Stimulated activated CD8-positive, alpha-beta memory T cell treated with anti-CD3 and anti-CD28 coated beads, Interleukin-2, amount 100 ng/mL, for 1 hour (primary cell): ENCODE data around the gene C5orf58.

ENCODE experiments used
- DNase-seq, 2 donors: peaks; one replicate each; pipeline ENCODE4 v3.0.0-alpha.2; 2020; ENCODE audit warnings: low read depth in 2 of 2

Gene C5orf58, protein sequence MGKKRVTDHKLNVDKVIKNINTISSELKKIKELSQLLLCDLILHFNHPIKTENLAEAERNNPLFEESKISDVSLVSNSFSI

DNA sequence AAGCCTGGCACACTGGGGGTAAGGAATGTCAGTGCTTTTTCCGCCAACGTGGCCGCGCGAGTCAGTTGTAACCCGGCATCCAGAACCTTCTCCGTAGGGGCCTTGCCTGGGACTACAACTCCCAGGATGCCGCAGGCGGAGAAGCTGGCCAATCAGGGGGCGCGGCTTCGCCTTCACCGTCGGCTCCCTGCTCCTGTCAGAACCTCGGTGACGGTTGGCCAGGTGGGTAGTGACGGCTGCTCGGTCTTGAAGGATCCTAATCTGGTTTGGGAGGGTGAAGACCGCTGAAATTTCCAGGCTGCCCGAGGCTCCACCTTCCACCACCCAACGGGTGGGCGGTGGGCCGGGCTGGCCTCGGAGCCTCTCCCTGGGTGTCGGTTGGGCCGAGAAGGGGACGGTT, at the start of gene C5orf58:
C5orf58 (plus strand) TSS at position 200 of the 400 bp plus-strand sequence. CDS start 1,992 bp downstream, outside the sequence.
- DNase-seq: no peak

DNA sequence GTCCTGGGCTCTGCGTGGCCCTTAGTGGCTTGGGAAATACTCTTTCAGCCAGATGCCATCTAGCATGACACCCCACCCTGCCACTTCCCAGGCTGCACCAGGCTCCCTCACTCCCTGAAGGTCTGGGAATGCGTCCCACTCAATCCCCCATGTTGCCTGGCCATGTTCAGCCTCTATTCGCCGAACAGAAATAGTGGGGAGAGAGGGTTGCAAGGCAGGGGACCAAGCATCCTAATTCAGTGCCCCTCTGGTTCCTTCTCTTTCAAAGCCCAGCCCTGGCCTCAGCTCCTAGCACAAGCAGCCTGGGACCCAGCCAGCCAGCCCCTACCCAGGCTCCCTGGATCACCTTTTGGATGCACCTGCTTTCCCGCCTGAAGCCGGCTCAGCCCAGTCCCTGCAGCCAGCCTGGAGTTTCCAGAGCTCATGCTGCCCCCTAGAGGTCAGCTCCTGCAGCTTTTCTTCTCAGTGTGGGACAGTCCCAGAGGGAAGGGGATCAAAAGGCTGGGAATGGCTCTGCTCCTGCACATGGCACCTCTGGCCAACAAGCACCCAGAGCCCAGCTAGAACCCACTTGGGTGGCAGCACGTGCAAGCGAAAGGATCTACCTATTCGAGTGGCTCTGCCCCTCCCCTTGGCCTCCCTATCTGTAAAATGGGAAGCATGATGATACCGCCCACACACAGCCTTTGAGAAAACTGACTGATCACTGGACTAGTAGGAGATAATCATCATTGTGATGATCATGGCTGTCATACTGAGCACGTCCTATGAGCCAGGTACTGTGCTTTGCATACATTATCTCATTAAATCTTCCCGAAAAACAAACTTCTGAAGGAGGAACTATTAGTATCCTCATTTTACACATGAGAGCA, 48.7 kb upstream of the C5orf58 start:
- peak in 1 of 2 donors; percentile 1 for DNase-seq

DNA sequence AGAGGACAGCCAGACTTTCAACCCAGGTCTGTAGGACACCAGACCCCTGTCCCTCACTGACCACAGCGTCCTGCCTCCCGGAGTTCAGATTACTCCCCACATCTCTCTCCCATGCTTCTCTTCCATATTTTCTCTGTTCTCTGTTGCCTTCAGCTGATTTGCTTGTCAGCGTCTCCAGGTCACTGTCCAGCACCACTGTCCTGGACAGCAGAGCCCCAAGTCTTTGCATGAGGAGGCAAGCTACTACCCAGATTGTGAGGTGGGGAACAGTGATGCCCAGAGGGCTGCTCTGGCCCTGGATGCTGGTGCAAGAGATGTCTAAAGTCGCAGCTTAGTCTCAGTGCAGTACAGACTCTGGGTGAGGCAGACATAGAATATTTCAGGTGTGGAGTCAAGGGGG, 48.0 kb upstream of the C5orf58 start:
- no peak for DNase-seq

DNA sequence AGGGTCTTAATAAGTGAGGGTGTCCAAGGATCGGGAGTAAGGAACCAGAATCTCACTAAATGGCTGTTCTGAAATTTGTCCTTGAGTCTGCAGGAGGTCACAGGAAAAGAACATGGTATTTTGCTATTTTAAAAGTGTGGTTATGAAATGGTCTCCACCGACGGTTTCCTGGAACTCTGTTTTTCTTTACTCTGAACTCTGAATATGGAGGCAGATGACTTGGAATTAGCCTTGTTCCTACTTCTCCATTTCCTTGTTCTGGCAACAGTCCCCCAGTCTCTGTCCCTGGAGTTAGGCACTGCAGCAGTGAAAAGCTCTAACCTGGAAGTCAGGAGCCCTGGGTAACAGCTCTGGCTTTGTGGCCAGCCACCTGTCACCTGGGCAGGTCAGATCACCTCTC, 46.6 kb upstream of the C5orf58 start:
- DNase-seq: no peak

DNA sequence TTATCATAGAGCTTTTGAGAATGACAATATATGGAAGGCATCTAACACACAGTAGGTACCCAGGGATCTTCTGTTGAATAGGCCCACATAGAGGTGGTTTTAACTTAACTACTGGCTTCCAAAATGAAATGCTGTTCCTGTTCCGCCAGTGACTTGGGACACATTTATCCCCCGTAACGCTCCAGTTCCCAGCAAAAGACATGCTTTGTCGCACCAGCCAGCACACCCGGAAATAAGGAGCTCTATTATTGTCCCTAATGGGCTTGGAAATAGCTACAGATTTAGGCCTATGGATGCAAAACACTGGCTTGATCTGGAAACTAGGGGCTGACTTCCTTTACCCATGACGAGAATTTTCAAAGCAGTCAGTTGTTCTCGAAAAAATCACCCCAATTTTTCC, 45.9 kb upstream of the C5orf58 start:
- no peak for DNase-seq

DNA sequence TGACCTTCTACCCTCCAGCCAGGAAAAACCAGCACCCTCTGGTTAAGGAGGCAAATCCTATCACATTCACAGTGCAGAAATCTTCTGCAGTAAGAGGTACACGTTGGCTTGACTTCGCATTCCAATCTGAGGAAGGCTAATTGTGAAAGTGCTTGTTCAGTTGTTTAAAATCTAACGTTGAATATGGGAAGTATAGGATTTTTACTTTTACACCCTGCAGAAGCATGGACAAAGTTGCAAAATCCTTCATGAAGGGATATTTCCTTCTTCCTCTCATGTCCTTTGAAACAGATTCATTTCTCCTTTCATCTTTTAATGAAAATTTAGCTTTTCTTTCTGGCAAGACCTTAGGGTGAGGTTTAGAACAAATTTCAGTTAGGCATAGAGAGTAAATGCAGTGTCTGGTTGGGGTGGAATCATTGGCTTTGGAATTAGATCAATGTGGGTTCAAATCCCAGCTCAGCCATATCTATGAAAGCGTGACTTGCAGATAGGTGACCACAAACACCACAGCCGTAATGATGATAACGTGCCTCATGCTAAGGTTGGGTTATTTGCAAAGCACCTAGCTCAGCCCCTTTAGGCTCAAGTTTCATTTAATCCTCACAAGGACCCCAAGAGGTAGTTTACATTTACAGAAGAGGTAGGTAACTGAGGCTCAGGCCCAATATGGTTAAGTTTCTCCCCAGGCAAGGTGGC, 42.2 kb upstream of the C5orf58 start:
- DNase-seq: no peak

DNA sequence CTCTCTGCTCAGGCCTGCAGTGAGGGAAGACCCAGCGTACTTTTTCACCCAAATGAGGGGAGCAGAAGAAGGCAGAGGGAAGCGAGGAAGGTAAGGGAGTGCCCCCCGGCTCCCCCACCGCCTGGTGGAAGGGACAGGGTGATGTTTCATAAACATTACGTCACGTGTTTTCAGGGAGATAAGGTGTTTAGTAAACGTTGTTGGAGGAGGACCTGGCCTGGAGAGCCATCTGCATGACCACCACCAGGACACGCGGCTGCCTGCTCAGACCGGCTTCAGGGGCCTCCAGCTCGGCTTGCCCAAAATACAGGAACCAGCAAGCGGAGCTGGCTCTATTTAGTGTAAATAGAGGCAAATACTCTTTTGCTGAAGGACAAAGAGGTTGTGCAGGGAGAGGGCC, 40.0 kb upstream of the C5orf58 start:
- no peak for DNase-seq

DNA sequence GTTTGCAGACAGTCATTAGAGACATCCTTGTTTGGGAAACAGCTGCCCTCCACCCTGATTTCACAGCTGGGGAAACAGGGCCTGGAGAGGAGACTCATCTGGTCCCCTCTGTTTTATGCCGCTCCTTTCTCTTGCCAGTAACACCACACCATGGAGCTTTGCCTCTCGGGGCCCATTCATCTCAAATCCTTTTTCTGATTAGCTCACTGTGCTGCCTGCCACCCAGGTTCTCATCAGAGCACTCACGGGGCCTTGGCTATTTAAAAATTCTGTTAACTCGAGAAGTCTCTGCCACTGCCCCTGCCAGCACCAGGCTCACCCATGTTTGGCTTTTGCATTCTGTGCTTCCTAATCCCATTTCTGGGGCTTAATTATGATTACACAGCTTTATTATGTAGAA, 36.8 kb upstream of the C5orf58 start:
- DNase-seq: no peak

DNA sequence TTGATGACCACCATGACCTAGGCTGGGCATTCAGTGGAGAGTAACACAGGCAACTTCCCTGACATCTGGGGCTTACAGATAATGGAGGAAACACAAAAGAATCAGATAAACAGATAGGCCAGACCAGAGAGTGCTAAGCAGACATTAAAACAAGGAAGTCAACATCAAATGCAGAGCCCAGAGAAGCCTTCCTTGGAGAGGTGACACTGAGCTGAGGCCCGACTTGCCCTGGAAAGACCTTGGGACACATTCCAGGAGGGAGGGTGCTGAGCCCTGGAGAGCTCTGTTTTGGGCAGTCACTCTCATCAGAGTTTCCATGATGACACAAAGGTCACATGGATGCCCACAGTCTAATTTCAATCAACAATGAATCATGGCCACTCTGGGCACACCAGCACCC, 31.9 kb upstream of the C5orf58 start:
- DNase-seq: no peak

DNA sequence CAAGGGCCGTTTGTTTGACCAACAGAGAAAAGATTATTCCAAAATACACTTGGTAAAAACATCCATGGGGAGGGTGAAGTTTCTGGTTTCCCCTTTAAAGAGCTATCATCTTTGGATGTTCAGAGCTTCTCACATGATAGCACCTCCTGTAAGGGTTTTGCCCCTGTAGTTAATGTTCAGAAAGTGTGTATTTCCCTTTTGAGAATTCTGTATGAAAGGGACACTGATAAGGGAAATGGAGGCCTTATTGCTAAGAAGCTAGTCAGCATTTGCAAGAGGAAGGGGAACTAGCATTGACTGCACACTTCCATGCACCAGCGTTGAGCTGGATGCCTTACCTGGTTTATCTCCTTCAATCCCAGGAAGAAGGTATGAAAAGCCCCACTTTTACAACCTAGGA, 31.5 kb upstream of the C5orf58 start:
- DNase-seq: no peak

DNA sequence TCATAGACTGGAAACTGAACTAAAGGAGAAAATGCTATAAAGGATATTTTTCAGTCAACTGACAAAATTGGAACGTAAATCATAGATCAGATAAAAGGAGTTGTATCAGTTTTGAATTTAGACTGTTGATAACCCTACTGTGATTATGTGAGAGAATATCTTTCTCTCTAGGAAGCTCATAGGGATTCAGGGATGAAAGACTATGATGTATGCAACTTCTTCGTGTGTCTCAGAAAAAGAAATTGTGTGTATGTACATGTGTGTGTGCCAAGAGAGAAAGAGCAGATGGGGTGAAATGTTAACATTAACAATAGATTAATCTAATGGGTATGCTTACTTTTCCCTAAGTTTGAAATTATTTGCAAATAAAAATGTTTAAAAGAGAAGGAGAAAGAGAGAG, 30.7 kb upstream of the C5orf58 start:
- no peak for DNase-seq

DNA sequence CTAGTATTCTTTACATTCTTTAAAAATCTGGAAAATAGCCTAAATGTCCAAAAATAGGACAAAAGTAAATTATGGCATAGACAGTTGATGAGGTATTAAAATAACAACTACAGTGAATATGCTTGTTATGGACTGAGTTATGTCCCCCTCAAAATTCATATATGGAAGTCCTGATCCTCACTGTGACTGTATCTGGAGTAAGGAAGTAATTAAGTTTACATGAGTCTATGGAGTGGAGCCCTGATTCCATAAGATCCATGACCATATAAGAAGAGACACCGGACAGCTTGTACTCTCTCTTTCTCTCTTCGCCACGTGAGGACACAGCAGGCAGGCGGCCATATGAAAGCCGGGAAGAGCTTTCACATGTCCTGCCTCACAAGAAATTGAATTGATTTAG, 28.6 kb upstream of the C5orf58 start:
- no peak for DNase-seq

DNA sequence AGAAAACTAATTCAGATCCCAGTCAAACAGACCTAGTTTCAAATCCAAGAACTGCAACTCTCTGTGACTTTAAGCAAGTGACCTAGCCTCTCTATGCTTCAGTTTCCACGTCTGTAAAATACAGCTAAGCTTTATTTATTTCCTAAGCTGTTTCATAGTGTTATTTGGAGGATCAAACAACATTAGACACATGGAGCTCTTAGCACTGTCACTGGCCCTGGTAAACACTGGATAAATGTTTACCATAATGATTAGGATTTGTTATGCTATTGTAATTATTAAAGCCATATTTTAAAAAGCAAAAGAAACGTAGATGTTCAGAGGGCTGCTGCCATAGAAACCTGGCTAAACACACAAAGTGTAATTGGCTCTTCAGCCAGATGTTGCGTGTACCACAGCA, 26.6 kb upstream of the C5orf58 start:
- no peak for DNase-seq

DNA sequence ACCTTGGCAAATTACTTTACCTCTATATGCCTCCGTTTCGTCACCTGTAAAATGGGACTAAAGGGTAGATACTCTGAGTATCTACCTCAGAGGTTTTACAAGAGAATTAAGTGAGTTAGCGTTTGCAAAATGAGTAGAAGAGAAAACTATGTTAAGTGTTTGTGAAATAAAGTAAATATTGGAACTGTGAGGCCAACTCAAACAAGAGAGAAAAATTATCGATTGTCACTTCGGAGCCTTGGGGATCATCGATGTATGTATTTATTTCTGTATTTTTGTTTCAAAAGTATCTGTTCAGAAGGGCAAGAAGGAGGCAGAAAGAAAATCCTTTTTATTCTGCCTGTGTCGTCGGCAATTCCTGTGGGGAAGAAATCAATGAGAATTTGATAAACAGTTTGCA, 25.8 kb upstream of the C5orf58 start:
- no peak for DNase-seq

DNA sequence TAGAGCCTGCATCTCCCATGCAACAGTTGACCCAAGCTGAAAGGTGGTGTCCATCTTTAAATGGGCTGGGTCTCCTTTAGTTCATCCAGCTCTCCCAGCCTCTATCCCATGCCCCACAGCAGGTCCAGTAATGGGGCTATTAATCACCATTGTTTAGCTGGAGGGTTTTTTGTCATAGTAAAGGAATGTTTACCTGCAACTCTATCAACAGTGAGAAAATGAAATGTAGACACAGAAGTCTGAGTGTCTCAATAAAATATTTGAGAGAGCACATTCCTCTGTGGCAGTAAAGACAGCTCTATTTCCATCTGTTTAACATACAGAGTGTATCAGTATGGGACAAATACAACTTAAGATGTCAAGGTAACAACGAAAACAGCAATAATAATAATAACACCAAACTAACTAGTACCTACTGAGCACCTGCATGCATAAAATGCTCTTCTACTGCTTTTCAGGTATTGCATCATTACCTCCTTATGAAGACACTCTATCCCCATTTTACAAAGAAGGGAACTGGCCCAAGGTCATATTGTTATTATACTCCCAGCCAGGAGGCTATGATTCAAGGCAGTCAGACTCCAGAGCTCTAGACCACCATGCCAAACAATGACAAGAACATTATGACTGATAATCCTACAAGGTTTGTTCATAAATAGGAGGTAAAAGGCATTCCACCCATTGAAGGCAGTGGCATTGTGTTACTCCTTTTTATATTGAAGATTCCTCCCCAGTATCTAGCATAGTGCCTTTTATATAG, 21.0 kb upstream of the C5orf58 start:
- no peak for DNase-seq

DNA sequence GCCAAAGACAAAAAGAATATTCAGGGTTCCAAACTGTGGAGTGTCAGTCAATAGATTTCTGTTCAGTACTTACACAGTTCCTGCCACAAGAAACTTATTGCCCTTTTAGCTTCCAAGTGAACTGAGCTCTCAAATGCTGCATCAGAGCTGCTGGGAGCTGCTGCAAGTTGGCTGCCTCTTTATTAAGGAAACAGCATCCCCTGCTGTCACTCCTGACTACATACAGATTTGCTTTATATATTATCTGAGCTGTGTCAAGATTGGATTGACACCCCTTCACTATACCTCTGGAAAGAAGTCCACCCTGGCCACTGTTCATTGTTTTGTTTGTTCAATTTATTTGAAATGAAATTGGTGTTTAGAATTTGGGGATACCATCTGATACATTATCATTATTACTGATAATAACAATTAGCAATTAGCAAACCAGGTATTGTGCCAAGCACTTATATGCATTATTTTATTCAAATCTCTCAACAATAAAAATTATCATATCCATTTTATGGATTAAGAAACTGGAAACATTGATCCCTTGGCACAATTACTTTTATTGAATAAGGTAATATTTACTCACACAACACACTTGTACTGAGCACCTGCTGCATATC, 16.4 kb upstream of the C5orf58 start:
- no peak for DNase-seq

DNA sequence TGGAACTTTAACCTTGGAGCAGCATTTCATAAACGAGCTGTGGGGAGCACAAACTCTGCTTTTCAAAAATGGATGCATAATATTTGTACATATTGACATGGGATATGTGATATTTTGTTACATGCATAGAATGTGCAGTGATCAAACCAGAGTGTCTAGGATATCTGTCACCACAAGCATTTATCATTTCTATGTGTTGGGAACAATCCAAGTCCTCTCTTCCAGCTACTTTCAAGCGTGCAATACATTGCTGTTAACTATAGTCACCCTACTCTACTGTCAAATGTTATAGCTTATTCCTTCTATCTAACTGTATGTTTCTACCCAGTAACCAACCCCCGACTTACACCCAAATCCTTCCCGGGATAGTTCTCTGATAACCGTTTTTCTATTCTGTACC, 15.0 kb upstream of the C5orf58 start:
- no peak for DNase-seq

DNA sequence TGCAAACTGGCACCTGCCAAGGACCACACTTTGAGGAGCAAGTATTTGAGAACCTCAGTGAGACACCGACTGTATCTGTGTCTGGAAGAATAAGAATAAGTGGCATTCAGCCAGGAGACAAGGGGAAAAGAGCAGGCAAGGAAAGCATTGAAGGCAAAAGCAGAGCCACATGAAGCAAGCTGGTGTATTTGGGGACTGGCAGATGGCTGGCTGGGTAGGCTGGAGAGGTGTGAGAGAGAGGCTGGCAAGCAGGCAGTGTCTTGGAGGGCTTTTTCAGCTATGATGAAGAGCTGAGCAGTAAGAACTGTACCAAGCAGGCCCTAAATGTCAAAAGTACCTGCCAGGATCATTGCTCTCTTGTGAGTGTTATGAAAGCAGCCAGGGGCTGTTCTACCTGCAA, 14.1 kb upstream of the C5orf58 start:
- no peak for DNase-seq

DNA sequence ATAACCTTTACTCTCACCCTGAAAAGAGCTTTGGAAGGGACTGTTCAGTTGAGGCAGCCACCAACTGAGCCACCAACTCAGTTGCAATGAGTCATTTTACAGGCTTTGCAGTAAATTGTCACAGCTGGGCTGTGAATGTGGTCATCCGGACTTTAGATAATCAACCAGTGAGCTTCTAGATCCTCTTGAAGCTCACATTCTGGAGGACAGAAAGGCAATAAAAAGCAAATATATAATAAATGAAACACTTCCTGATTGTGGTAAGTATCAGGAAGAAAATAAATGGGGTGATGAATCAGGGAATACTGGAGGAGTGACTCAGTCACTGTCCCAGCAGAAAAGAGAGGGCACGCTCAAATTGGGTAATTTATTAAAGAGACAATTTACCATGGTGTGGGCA, 13.2 kb upstream of the C5orf58 start:
- no peak for DNase-seq

DNA sequence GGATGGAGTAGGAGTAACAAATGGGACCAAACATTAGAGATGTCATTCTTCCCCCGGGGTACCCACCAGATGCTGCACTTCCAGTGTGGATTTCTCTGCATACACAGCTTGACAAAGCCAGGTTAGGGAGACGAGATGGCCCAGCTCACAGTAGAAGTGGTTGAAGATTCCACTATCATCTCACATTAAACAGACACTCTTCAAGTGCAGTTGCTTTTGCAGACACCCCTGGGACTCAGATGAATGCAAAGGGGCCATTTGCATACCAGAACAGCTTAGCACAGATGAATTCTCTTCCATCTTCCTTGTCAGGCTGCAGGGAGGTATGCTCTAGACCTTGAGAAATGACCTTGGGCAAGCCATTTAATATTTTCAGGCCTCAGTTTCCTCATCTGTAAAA, 12.6 kb upstream of the C5orf58 start:
- no peak for DNase-seq

DNA sequence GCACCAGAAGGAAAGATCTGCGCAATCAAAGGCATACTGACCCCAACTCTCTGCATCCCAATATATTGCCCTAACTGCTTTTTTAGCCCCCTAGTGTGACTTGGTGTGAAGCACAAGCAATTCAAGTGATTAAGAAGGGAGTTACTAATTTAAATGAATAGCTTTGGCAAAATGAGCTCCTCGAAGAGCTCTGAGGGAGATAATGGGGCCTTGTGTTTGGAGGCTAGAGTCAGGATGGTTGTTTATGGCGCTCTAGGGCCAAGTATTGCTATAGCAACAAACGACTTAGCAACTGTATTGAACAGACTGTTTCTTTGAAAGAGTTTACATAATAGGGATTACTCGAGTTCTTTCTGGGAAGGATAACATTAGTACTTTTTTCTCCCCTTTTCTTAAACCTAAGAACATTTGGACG, 11.5 kb upstream of the C5orf58 start:
- DNase-seq: no peak

DNA sequence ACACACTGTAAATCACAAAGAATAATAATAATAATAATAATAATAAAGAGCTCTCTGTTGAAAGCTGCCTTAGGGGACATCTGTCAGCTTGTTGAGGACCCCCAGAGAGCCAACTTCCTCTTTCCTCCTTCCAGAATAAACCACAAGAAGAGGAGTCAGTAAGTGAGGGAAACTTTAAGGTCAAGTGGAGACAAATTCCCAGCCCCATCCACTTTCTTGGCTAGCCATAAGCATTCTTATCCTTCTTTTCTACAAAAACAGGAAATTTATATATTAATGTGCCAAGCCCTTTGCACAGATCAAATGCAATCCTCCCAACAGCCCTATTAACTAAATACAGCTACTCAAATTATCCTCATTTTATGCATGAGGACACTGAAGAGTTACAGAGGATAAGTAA, 9.4 kb upstream of the C5orf58 start:
- DNase-seq: no peak
